Measurements from ENCODE around the gene RELN. TPM values are rescaled to one million over a fixed set of nuclear protein-coding genes. Genes with fewer than 3 reads are reported as not detected.

RELN gene
- total and polyA plus RNA-seq, 2 of the 13 experiments (the other 11 are each of a cell fraction or from before 2014, with no cell fraction given), result 315 to 332 TPM

DNA sequence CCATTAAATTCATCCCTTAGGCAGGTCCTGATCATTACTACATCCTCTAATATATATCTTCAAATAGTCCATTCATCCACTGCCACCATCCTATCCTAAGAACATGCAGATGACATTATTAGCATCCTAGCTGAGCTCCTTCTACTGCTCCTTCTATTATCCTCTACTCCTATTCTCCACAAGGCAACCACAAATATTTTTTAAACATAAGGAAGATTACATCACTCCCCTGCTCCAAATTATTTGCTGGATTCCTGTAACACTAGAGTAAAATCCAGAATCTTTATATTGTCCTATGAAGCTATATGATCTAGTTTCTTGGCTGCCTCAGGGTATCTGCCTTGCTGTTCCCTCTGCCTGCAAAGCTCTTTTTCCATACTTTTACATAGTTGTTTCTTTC is 367.2 kb downstream of the RELN start:
- in situ Hi-C loops (cut with HindIII; ENCODE audit: extremely low pct_ligation_motif_present, low pct_unique_long_range_greater_than_20kb) (no loop called here), intact Hi-C loops (cut with micrococcal nuclease; ENCODE audit: unreplicated experiment) (no loop called here)
- TF ChIP-seq HOXA3 (CRISPR knock-in tag; IDR thresholded peaks at IDR 0.05), result no peak
- TF ChIP-seq SP2 (CRISPR knock-in tag; IDR thresholded peaks at IDR 0.05), result no peak
- no peak for TF ChIP-seq ZNF629 (CRISPR knock-in tag; conservative IDR thresholded peaks at IDR 0.05)
- TF ChIP-seq, protein P1, sequence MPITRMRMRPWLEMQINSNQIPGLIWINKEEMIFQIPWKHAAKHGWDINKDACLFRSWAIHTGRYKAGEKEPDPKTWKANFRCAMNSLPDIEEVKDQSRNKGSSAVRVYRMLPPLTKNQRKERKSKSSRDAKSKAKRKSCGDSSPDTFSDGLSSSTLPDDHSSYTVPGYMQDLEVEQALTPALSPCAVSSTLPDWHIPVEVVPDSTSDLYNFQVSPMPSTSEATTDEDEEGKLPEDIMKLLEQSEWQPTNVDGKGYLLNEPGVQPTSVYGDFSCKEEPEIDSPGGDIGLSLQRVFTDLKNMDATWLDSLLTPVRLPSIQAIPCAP (CRISPR knock-in tag; IDR thresholded peaks at IDR 0.05; ENCODE audit: low read depth), result no peak
- no peak for TF ChIP-seq SMARCC2 (IDR thresholded peaks at IDR 0.05)
- no peak for TF ChIP-seq ZBTB21 (CRISPR knock-in tag; IDR thresholded peaks at IDR 0.05)
- TF ChIP-seq ZSCAN31 (CRISPR knock-in tag; IDR thresholded peaks at IDR 0.05; ENCODE audit: low read depth), result no peak
- TF ChIP-seq ZNF660 (CRISPR knock-in tag; IDR thresholded peaks at IDR 0.05; ENCODE audit: borderline replicate concordance, low read depth), result no peak
- TF ChIP-seq ZNF354B (CRISPR knock-in tag; IDR thresholded peaks at IDR 0.05), result no peak
- no peak for TF ChIP-seq ATF7 (IDR thresholded peaks at IDR 0.05)
- TF ChIP-seq ATF7 (CRISPR knock-in tag; IDR thresholded peaks at IDR 0.05), result no peak
- no peak for TF ChIP-seq MYC (CRISPR knock-in tag; IDR thresholded peaks at IDR 0.05; ENCODE audit: borderline replicate concordance)
- TF ChIP-seq, protein P2, sequence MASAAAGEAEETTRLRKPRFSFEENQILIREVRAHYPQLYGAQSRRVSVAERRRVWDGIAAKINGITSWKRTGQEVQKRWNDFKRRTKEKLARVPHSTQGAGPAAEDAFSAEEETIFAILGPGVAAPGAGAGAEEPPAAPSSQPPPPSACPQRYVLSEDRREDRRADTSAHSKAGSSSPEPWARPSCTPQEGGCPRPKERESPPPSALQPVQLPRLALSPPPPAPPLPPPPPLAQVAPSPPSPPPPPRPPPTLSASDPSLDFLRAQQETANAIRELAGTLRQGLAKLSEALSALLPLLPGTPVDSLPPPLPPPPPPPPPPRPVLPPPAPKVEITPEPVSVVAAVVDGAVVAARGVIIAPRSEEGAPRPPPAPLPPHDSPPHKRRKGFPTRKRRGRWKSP (CRISPR knock-in tag; IDR thresholded peaks at IDR 0.05), result no peak
- TF ChIP-seq ATRX (CRISPR knock-in tag; IDR thresholded peaks at IDR 0.05; ENCODE audit: borderline replicate concordance), result no peak
- Histone ChIP-seq H3K9me3 (ENCODE audit: low read length) (no peaks in the 10 kb centered on the region), H3K4me3 (replicated peaks in 1 of 3; ENCODE audit: insufficient read depth in 1 of 3, low read depth in 2 of 3, low read length in 3 of 3) (no peak overlapping the region), H3K4me1 (ENCODE audit: insufficient read depth, low read length) (peaks cover 11% of the 10 kb centered on the region; the same call in 1 of the 2 replicates), H3K9ac (ENCODE audit: insufficient read depth, low read depth, low read length) (no peak overlapping the region), H3K36me3 (replicated peaks in 1 of 2; ENCODE audit: control insufficient read depth in 1 of 2, insufficient read depth in 2 of 2, low read length in 2 of 2) (peaks cover 0 to 5% of the 10 kb centered on the region in 2 experiments; a peak in 2 of 5 replicates), H4K20me1 (ENCODE audit: insufficient read depth, low read length) (no peaks in the 10 kb centered on the region), H3K27me3 (ENCODE audit: control insufficient read depth in 1 of 2, insufficient read depth in 2 of 2, low read length in 2 of 2) (no peaks in the 10 kb centered on the region; a peak in 1 of 5 replicates), H3K79me2 (ENCODE audit: insufficient read depth, low read length) (no peaks in the 10 kb centered on the region), H2AFZ (ENCODE audit: low read length) (no peak overlapping the region), H3K4me2 (ENCODE audit: low read depth, low read length) (no peak overlapping the region), H3K27ac (ENCODE audit: extremely low read length, insufficient read depth, low read length) (no peak overlapping the region)
- CTCF ChIA-PET (ENCODE audit: low intra/inter-chr PET ratio, low total read pairs), result no interaction called here
- DNase-seq (ENCODE audit: low spot score), result no peak
- FAIRE-seq, result no peak
- BruUV-seq (replicated peaks), result no TSS peak
- POLR2A ChIA-PET, result no interaction called here
- ATAC-seq, result no peak
